ENCODE measurements around the gene PCLAF.
"Not testable (repeated sequence)": the region's sequence is repeated elsewhere in the genome, so short reads cannot be mapped to it uniquely, and the experiment has no call there.

Gene PCLAF

GRCh38 chr15:64369078-64369607, 12.1 kb downstream of the PCLAF start:
- no peak for DNase-seq

GRCh38 chr15:64361259-64361658, 20.0 kb downstream of the PCLAF start:
- no peak for DNase-seq

GRCh38 chr15:64356710-64357040, 24.6 kb downstream of the PCLAF start:
- DNase-seq = no peak

- peak; percentile 40 to 97 (median 92) for DNase-seq
Measured at GRCh38 chr15:64355944-64356709, 25.1 kb downstream of the PCLAF start, which contains the start of gene CSNK1G1. CSNK1G1 (minus strand) TSS chr15:64356173; CDS start chr15:64300499, 55,674 bp downstream.

DNA sequence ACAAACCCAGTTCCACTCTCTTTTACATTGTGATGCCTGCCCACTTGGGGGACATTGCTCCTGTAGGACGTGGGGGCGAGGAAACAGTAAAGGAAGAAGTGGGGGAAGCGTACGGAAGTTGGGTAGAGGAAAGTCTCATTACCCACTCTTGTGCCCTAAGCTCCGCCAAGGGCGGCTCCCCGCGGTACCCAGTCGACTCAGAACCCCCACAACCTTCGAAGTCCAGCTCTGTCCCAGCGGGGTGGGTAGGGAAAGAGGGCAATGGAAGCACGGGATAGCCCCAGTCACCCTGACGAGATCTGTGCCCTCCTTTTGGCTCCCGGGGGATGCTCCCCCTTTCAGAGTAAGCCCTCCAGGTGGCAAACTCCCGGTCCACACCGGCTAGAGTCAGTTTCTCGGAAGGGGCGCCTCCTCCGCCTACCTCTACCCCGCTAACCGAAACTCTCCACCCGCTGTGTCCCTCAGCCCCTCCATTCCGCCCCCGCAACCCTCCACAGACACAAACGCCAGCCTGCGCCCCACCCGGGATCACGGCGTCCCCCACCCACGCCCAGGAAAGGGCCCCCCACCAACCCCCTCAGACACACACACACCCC, 25.8 kb downstream of the PCLAF start:
- DNase-seq = peak in 13 of 51 donors; percentile 6 to 65 (median 29)

DNA sequence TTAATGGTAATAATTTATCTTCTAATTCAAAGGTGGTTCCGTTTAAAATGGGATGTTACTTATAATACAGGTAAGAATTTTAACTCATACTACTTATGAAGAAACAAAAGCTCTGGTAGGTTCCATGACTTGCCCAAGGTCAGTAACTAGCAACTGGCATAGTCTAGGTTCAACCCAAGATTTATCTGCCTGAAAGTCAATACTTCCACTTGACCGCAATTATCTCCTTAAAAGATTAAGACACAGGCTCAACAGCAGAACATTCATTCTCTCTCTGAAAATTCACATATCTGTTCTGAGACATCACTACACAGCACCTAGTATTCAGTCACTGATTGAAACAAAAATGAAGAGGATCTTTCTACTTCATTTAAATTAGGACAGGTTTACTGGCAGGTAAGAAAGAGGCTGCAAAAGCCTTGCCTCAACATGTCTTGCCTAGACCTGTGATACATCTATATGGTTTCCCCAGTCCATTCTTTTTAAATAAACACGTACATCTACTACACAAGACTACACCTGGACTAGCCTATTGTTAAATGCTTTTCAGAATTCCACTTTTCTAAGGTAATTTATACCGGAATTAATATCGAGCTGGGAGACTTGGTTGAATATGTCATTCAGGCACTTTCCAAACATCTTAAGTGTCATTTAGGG, 26.4 kb downstream of the PCLAF start:
- DNase-seq = no peak

DNA sequence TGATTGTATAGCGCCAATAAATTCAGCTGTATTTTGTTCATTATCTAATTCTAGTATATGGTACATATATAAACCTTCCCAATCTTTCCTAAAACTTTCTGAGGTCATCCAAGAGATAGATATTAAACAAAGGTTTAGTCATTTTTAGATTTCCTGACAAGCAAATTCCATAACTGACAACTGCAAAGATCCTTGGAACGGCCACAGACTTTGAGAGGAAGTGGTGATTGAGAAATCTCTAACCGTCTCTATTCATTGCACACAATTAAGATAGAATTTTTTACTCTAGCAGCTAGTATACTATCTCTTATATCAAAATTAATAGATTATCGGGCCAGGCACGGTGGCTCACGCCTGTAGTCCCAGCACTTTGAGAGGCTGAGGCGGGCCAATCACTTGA, 30.0 kb downstream of the PCLAF start:
- no peak for DNase-seq

DNA sequence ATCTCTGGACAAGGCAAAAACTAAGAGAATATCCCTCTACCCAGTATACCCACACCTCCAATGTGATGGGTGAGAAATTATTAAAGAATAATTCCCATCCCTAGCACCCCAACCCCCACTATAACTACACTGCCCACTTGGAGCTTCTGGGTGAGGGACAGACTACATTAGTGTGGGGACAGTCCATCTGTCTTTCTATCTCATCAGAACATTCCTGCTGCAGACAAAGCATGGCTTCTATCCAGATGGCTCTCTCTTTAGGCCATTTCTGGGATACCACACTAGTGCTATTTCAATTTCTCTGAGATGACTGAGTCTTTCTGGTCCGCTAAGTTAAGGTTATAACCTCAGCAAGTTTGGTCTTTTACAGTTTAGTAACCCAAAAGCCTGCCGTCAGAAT, 31.9 kb downstream of the PCLAF start:
- DNase-seq = no peak

GRCh38 chr15:64348455-64348854, 32.8 kb downstream of the PCLAF start:
- DNase-seq = no peak

DNA sequence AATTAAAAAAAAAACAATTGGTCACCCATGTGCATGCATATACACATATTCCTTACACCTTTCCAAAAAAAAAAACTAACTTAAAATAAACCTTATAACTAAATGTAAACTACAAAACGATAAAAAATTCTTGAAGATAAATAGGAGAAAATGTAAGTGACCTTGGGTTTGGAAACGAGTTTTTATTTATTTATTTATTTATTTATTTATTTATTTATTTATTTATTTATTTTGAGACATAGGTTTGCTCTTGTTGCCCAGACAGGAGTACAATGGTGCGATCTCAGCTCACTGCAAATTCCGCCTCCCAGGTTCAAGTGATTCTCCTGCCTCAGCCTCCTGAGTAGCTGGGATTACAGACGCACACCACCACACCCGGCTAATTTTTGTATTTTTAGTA, 35.0 kb downstream of the PCLAF start:
- DNase-seq = not testable (repeated sequence)

- no peak for DNase-seq
Measured at GRCh38 chr15:64344651-64345294, 36.5 kb downstream of the PCLAF start.

DNA sequence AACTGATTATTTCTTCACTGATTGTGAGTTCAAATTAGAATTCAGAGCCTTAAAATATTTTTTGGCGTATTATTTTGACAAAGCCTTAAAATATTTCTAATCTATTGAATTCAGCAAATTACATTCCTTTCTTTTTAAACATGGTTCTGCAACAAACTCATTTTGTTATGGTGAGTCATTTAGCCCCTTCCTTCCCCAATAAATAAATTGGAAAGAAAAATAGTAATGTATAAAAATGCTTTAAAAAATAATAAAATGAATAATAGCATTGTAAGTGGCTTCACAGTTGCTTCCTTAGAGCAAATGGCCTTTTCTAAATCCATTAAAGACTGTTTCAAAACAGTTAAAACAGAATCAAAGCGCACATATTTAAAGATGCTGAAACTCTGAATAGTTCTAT, 37.4 kb downstream of the PCLAF start:
- DNase-seq = no peak

GRCh38 chr15:64343222-64343621, 38.0 kb downstream of the PCLAF start:
- no peak for DNase-seq

GRCh38 chr15:64341961-64342360, 39.3 kb downstream of the PCLAF start:
- DNase-seq = no peak

DNA sequence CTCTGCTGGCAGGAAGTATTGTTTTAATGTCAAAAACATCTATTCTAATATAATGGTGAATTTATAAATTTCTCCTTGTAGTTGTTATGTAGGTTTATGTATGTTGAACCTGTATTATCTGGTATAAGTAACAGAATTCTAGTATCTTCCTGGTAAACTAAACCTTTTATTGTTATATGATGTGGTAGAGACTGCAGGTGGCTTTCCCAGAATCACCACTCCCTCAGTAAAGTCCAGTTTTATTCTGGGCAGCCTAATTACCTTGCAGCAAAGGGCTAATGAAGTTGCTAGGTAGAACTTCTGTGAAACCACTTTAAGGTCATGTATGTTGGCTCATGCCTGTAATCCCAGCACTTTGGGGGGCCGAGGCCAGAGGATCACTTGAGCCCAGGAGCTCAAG, 40.9 kb downstream of the PCLAF start:
- no peak for DNase-seq

DNA sequence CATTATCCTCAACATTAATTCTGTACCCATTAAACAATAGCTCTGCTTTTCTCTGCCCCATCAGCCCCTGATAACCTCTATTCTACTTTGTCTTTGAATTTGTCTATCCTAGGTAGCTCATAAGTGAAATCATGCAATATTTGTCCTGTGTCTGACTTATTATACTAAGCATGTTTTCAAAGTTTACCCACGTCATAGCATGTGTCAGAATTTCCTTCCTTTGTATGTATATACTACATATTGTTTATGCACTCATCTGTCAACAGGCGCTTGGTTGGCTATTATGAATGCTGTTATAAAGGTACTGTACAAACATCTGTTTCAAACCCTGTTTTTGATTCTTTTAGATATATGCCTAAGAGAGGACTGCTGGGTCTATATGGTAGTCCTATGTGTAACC, 43.5 kb downstream of the PCLAF start:
- DNase-seq = no peak

- DNase-seq = no peak
Measured at GRCh38 chr15:64333986-64334929, 47.0 kb downstream of the PCLAF start.

DNA sequence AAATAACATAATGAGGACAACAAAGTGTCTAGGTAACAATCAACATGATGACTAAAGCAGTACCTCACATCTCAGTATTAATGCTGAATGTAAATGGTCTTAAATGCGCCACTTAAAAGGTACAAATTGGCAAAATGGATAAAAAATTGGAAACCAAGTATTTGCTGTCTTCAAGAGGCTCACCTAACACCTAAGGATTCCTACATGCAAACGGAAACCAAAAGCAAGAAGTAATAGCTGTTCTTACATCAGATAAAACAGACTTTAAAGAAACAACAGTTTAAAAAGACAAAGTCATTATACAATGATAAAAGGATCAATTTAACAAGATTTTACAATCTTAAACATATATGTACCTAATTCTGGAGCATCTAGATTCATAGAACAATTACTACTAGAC, 47.7 kb downstream of the PCLAF start:
- no peak for DNase-seq

DNA sequence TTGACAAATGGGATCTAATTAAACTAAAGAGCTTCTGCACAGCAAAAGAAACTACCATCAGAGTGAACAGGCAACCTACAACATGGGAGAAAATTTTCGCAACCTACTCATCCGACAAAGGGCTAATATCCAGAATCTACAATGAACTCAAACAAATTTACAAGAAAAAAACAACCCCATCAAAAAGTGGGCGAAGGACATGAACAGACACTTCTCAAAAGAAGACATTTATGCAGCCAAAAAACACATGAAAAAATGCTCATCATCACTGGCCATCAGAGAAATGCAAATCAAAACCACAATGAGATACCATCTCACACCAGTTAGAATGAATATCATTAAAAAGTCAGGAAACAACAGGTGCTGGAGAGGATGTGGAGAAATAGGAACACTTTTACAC, 49.6 kb downstream of the PCLAF start:
- not testable (repeated sequence) for DNase-seq

DNA sequence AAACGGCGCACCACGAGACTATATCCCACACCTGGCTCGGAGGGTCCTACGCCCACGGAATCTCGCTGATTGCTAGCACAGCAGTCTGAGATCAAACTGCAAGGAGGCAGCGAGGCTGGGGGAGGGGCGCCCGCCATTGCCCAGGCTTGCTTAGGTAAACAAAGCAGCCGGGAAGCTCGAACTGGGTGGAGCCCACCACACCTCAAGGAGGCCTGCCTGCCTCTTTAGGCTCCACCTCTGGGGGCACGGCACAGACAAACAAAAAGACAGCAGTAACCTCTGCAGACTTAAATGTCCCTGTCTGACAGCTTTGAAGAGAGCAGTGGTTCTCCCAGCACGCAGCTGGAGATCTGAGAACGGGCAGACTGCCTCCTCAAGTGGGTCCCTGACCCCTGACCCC, 54.3 kb downstream of the PCLAF start:
- not testable (repeated sequence) for DNase-seq

GRCh38 chr15:64326458-64326857, 54.8 kb downstream of the PCLAF start:
- not testable (repeated sequence) for DNase-seq

Measured in hypothalamus (tissue), 51 donors.